Metanephros (tissue), 2 donors: Measurements from ENCODE around the gene MUC5B. TPM values are rescaled to one million over a fixed set of nuclear protein-coding genes. Genes with fewer than 3 reads are reported as not detected.

Experiments used
- small RNA-seq: library from RNA; depleted of rRNA; stranded (forward); fragments of <200 nt; gene quantifications from one replicate; pipeline ENCODE3, GENCODE V24; 2014; ENCODE audit warnings: low replicate concordance
- total RNA-seq: library from RNA; depleted of rRNA; stranded (reverse); fragments of >200 nt; gene quantifications from one replicate; pipeline ENCODE4 v1.2.3, GENCODE V29; 2014

Gene MUC5B
- total RNA-seq = 0.12 TPM

GRCh38 chr11:1222491-1223345 lies at the start of gene MUC5B:
TSS of gene MUC5B (plus strand) at chr11:1223066. CDS start at chr11:1223124, 58 bp downstream.

GRCh38 chr11:1309498-1310317 lies 86.8 kb downstream of the MUC5B start, which contains the start of gene TOLLIP:
TSS of gene TOLLIP (minus strand) at chr11:1309632. CDS start at chr11:1309498, 134 bp downstream.

Small RNAs within 50 kb of the gene (small RNA-seq; reads per million reads assigned to genes)
- gene MIR6744 = not detected

Other genes starting within 250 kb of the MUC5B start
- 5.0 TPM for gene MUC6, start 186.3 kb upstream of the MUC5B start, total RNA-seq
- gene MUC2, start 148.2 kb upstream of the MUC5B start, total RNA-seq = under 0.01 TPM
- 0.18 TPM for gene MUC5AC, start 65.1 kb upstream of the MUC5B start, total RNA-seq
- gene TOLLIP, start 86.6 kb downstream of the MUC5B start, total RNA-seq = 71.4 TPM
- gene BRSK2, start 166.9 kb downstream of the MUC5B start, total RNA-seq = 0.47 TPM